IMR-90 (cell line): ENCODE results near the gene HACE1. TPM values are rescaled to one million over a fixed set of nuclear protein-coding genes. Genes with fewer than 3 reads are reported as not detected.
"Not testable (repeated sequence)": the region's sequence is repeated elsewhere in the genome, so short reads cannot be mapped to it uniquely, and the experiment has no call there.

Experiments used
- ATAC-seq: fragments of 200-7000 bp; cut with Tn5 transposase; 2 replicates; pipeline ENCODE4 v1.9.1; 2020; ENCODE audit warnings: low read depth, mild to moderate bottlenecking, moderate library complexity
- BruUV-seq: library from RNA; stranded (reverse); fragments of 400-500 nt; replicated peaks from 2 replicates; lab custom pipeline; 2021; lab: Mats Ljungman, UMichigan
- CTCF ChIA-PET: fragments of 300-600 bp; formaldehyde crosslinking; extraction: SDS; loops from one replicate; lab custom pipeline; 2021; ENCODE audit warnings: antibody characterized with exemption; lab: Yijun Ruan, JAX
- POLR2A ChIA-PET: fragments of 300-600 bp; sonication (Branson Sonifier 250); formaldehyde crosslinking; loops from one replicate; lab custom pipeline; 2022; ENCODE audit warnings: antibody characterized with exemption; ENCODE audit not compliant: unreplicated experiment; lab: Charles Lee
- DNase-seq: peaks from one replicate; pipeline ENCODE4 v3.0.0; 2013
- H2AFZ ChIP-seq: replicated peaks from 2 replicates; pipeline ENCODE3; 2013; ENCODE audit warnings: low read length, mild to moderate bottlenecking; ENCODE audit not compliant: poor library complexity
- H2AK5ac ChIP-seq: 2 replicates; pipeline ENCODE4 v1.6.1; 2013; ENCODE audit warnings: low read depth, low read length, inconsistent platforms
- H2AK9ac ChIP-seq: replicated peaks from 2 replicates; pipeline ENCODE3; 2013; ENCODE audit warnings: mild to moderate bottlenecking, low read depth, low read length, moderate library complexity; ENCODE audit not compliant: poor library complexity
- H2BK120ac ChIP-seq: 2 replicates; pipeline ENCODE4 v1.6.1; 2013; ENCODE audit warnings: low read depth, low read length, inconsistent platforms
- H2BK15ac ChIP-seq: 3 replicates; pipeline ENCODE4 v1.6.1; 2013; ENCODE audit warnings: low read depth, low read length, inconsistent platforms
- H2BK20ac ChIP-seq: 2 replicates; pipeline ENCODE4 v1.6.1; 2013; ENCODE audit warnings: low read depth, mild to moderate bottlenecking, inconsistent platforms, low read length, moderate library complexity
- H2BK5ac ChIP-seq: 2 replicates; pipeline ENCODE4 v1.6.1; 2013; ENCODE audit warnings: mild to moderate bottlenecking, low read depth, low read length, inconsistent platforms; ENCODE audit not compliant: poor library complexity, severe bottlenecking
- H3K14ac ChIP-seq: replicated peaks from 2 replicates; pipeline ENCODE4 v1.6.1; 2013; ENCODE audit warnings: low read depth, low read length, inconsistent platforms
- H3K18ac ChIP-seq: 2 replicates; pipeline ENCODE4 v1.6.1; 2013; ENCODE audit warnings: low read depth, low read length, control low read depth
- H3K23ac ChIP-seq: 2 replicates; pipeline ENCODE4 v1.6.1; 2013; ENCODE audit warnings: low read depth, low read length, inconsistent platforms
- H3K27ac ChIP-seq: 2 replicates; pipeline ENCODE4 v1.5.1; 2013; ENCODE audit warnings: mild to moderate bottlenecking, control low read depth, low read length; ENCODE audit not compliant: insufficient read depth
- H3K27me3 ChIP-seq: 2 replicates; pipeline ENCODE4 v1.6.1; 2013; ENCODE audit warnings: low read length; ENCODE audit not compliant: control insufficient read depth, insufficient read depth
- H3K36me3 ChIP-seq: 2 replicates; pipeline ENCODE4 v1.6.1; 2013; ENCODE audit warnings: low read length, mixed read lengths; ENCODE audit not compliant: control insufficient read depth, insufficient read depth
- H3K4ac ChIP-seq: 2 replicates; pipeline ENCODE4 v1.6.1; 2013; ENCODE audit warnings: low read depth, low read length, inconsistent platforms
- H3K4me1 ChIP-seq: 2 replicates; pipeline ENCODE4 v1.6.1; 2013; ENCODE audit warnings: low read length, mixed read lengths; ENCODE audit not compliant: control insufficient read depth, insufficient read depth
- H3K4me2 ChIP-seq: 2 replicates; pipeline ENCODE4 v1.6.1; 2013; ENCODE audit warnings: low read depth, mild to moderate bottlenecking, control low read depth, low read length, moderate library complexity
- H3K4me3 ChIP-seq: 2 replicates; pipeline ENCODE4 v1.5.1; 2013; ENCODE audit warnings: low read depth, mild to moderate bottlenecking, control low read depth, low read length, moderate library complexity; ENCODE audit not compliant: insufficient read depth
- H3K56ac ChIP-seq: 2 replicates; pipeline ENCODE4 v1.6.1; 2013; ENCODE audit warnings: low read length, inconsistent platforms; ENCODE audit not compliant: insufficient read depth; ENCODE audit errors: extremely low read depth
- H3K79me1 ChIP-seq, 2 experiments: 2 replicates each; pipeline ENCODE4 v1.6.1; 2013; ENCODE audit warnings: low read length in 2 of 2, inconsistent platforms in 1 of 2, low read depth in 1 of 2
- H3K9ac ChIP-seq: 2 replicates; pipeline ENCODE4 v1.6.1; 2013; ENCODE audit warnings: low read depth, low read length, control low read depth
- H3K9me1 ChIP-seq: 2 replicates; pipeline ENCODE4 v1.6.1; 2013; ENCODE audit warnings: low read length, inconsistent platforms; ENCODE audit not compliant: insufficient read depth
- H3K9me3 ChIP-seq: 2 replicates; pipeline ENCODE4 v1.6.1; 2013; ENCODE audit warnings: low read length; ENCODE audit not compliant: control insufficient read depth, insufficient read depth
- H4K20me1 ChIP-seq: 2 replicates; pipeline ENCODE4 v1.6.1; 2013; ENCODE audit warnings: low read length, inconsistent platforms; ENCODE audit not compliant: insufficient read depth
- H4K5ac ChIP-seq: 2 replicates; pipeline ENCODE4 v1.6.1; 2013; ENCODE audit warnings: mild to moderate bottlenecking, low read depth, low read length, control low read depth
- H4K8ac ChIP-seq, 2 experiments: 2 replicates each; pipeline ENCODE4 v1.6.1; 2013; ENCODE audit warnings: low read depth in 2 of 2, low read length in 2 of 2, control low read depth in 1 of 2, inconsistent platforms in 1 of 2
- H4K91ac ChIP-seq: 2 replicates; pipeline ENCODE4 v1.6.1; 2013; ENCODE audit warnings: low read depth, low read length, inconsistent platforms; ENCODE audit not compliant: insufficient read depth
- WGBS, 2 experiments: methylation state at CpG; one replicate each; pipeline versions ENCODE4 v1.1.5 to v1.1.7; 2013; ENCODE audit warnings: missing lambda C conversion rate in 2 of 2; ENCODE audit not compliant: insufficient read length in 1 of 2; ENCODE audit errors: extremely low coverage in 2 of 2; 5-methylcytosine and 5-hydroxymethylcytosine counted together
- dilution Hi-C: fragments of 300-500 bp; cut with HindIII; formaldehyde crosslinking; loops from one replicate; pipeline ENCODE4 v1.14.3; 2018; ENCODE audit warnings: low sequenced_read_pairs; ENCODE audit not compliant: unreplicated experiment
- in situ Hi-C: fragments of 300-500 bp; cut with MboI; formaldehyde crosslinking; loops from 3 replicates; pipeline ENCODE4 v1.14.3; 2019; ENCODE audit warnings: low sequenced_read_pairs, inconsistent platforms, mixed read lengths
- intact Hi-C: fragments of 100-400 bp; cut with micrococcal nuclease; formaldehyde crosslinking; loops from 2 replicates; pipeline ENCODE4 v1.10.0; 2022
- polyA plus RNA-seq, 3 experiments: library from polyadenylated mRNA; depleted of rRNA; stranded (reverse); fragments of >200 nt; gene quantifications; 2 replicates each; pipeline ENCODE4 v1.2.3, GENCODE V29; 2012; ENCODE audit warnings: low replicate concordance in 1 of 3
- total RNA-seq: library from RNA; depleted of rRNA; stranded (reverse); fragments of >200 nt; gene quantifications from 2 replicates; pipeline ENCODE4 v1.2.3, GENCODE V29; 2012

Gene HACE1
- total and polyA plus RNA-seq, 2 of the 4 experiments (the other 2 are of a cell fraction): 5.4 to 10.8 TPM

DNA sequence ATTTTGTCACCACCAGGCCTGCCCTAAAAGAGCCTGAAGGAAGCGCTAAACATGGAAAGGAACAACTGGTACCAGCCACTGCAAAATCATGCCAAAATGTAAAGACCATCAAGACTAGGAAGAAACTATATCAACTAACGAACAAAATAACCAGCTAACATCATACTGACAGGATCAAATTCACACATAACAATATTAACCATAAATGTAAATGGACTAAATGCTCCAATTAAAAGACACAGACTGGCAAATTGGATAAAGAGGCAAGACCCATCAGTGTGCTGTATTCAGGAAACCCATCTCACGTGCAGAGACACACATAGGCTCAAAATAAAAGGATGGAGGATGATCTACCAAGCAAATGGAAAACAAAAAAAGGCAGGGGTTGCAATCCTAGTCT lies 120.6 kb downstream of the HACE1 start:
- in situ Hi-C loops, H3K4ac ChIP-seq, H4K5ac ChIP-seq, CTCF ChIA-PET, H4K8ac ChIP-seq, DNase-seq, H4K20me1 ChIP-seq, H3K9ac ChIP-seq, H3K79me1 ChIP-seq, H2BK20ac ChIP-seq, H3K56ac ChIP-seq, H2AFZ ChIP-seq, H3K9me1 ChIP-seq, H2BK15ac ChIP-seq, H3K27me3 ChIP-seq, H2BK5ac ChIP-seq, H3K4me3 ChIP-seq, dilution Hi-C loops, H2AK9ac ChIP-seq, H3K4me1 ChIP-seq, H3K18ac ChIP-seq, BruUV-seq, ATAC-seq, H3K14ac ChIP-seq, H3K27ac ChIP-seq, POLR2A ChIA-PET, H3K36me3 ChIP-seq, H3K9me3 ChIP-seq, H3K23ac ChIP-seq, H2AK5ac ChIP-seq, H2BK120ac ChIP-seq, H4K91ac ChIP-seq, intact Hi-C loops, H3K4me2 ChIP-seq: not testable (repeated sequence)
- no CpG with 5 or more reads among the region's 3 CpGs for WGBS, 2 experiments

GRCh38 chr6:104737567-104737966 lies 122.2 kb downstream of the HACE1 start:
- in situ Hi-C loops, H3K9ac ChIP-seq, H3K27me3 ChIP-seq, H3K18ac ChIP-seq, BruUV-seq, H2AFZ ChIP-seq, H3K14ac ChIP-seq, H3K9me1 ChIP-seq, dilution Hi-C loops, H2AK5ac ChIP-seq, H3K9me3 ChIP-seq, H3K23ac ChIP-seq, H3K4me2 ChIP-seq, H3K79me1 ChIP-seq, H4K8ac ChIP-seq, H3K4me3 ChIP-seq, H4K20me1 ChIP-seq, H2BK15ac ChIP-seq, H4K5ac ChIP-seq, DNase-seq, ATAC-seq, H3K4me1 ChIP-seq, H3K4ac ChIP-seq, H2BK20ac ChIP-seq, intact Hi-C loops, CTCF ChIA-PET, H2BK120ac ChIP-seq, POLR2A ChIA-PET, H3K56ac ChIP-seq, H2AK9ac ChIP-seq, H3K27ac ChIP-seq, H4K91ac ChIP-seq, H3K36me3 ChIP-seq, H2BK5ac ChIP-seq: not testable (repeated sequence)
- no CpG with 5 or more reads among the region's 16 CpGs for WGBS, 2 experiments
